Loucy (cell line): Measurements from ENCODE around the gene CNTF.

Source experiments
- H2AFZ ChIP-seq: fragments of 200-600 bp; sonication (generic); 2 replicates; pipeline ENCODE4 v1.6.0; 2016; ENCODE audit warnings: antibody characterized with exemption, mild to moderate bottlenecking, low read length, moderate library complexity
- H3F3A ChIP-seq: fragments of 200-600 bp; 2 replicates; pipeline ENCODE4 v1.6.0; 2016; ENCODE audit warnings: antibody characterized with exemption, low read depth, mild to moderate bottlenecking
- H3K27me3 ChIP-seq: fragments of 200-600 bp; sonication (generic); 2 replicates; pipeline ENCODE4 v1.6.1; 2014; ENCODE audit warnings: low read length, mild to moderate bottlenecking; ENCODE audit not compliant: insufficient read depth, poor library complexity, severe bottlenecking
- H3K36me3 ChIP-seq: fragments of 200-600 bp; sonication (generic); 2 replicates; pipeline ENCODE4 v1.6.1; 2016; ENCODE audit warnings: low read length; ENCODE audit not compliant: insufficient read depth
- H3K4me1 ChIP-seq: fragments of 200-600 bp; sonication (generic); 2 replicates; pipeline ENCODE4 v1.5.1; 2014; ENCODE audit warnings: low read length, mild to moderate bottlenecking; ENCODE audit not compliant: insufficient read depth, poor library complexity, severe bottlenecking
- H3K4me2 ChIP-seq: fragments of 200-600 bp; sonication (generic); 2 replicates; pipeline ENCODE4 v1.6.0; 2014; ENCODE audit warnings: antibody characterized with exemption, low read length, low read depth, mild to moderate bottlenecking; ENCODE audit not compliant: poor library complexity, severe bottlenecking
- H3K4me3 ChIP-seq: fragments of 200-600 bp; sonication (generic); 2 replicates; pipeline ENCODE4 v1.5.1; 2014; ENCODE audit warnings: low read length, mild to moderate bottlenecking, mixed read lengths; ENCODE audit not compliant: poor library complexity, severe bottlenecking
- H3K79me2 ChIP-seq: fragments of 200-600 bp; sonication (generic); 2 replicates; pipeline ENCODE4 v1.6.1; 2014; ENCODE audit warnings: low read length; ENCODE audit not compliant: insufficient read depth
- H3K9ac ChIP-seq: fragments of 200-600 bp; sonication (generic); 2 replicates; pipeline ENCODE4 v1.6.0; 2014; ENCODE audit warnings: mild to moderate bottlenecking, low read depth, low read length, moderate library complexity; ENCODE audit not compliant: poor library complexity, severe bottlenecking
- H3K9me2 ChIP-seq: fragments of 200-600 bp; sonication (generic); replicated peaks from 2 replicates; pipeline ENCODE4 v1.6.1; 2016; ENCODE audit warnings: low read depth, low read length, mixed read lengths
- H3K9me3 ChIP-seq: fragments of 200-600 bp; sonication (generic); 2 replicates; pipeline ENCODE4 v1.6.1; 2014; ENCODE audit warnings: mild to moderate bottlenecking, antibody characterized with exemption, low read length, low read depth; ENCODE audit not compliant: insufficient read depth
- H4K20me1 ChIP-seq: fragments of 200-600 bp; sonication (generic); 2 replicates; pipeline ENCODE4 v1.6.0; 2014; ENCODE audit warnings: antibody characterized with exemption, low read length, mild to moderate bottlenecking; ENCODE audit not compliant: insufficient read depth, poor library complexity, severe bottlenecking
- CTCF ChIP-seq: fragments of 200-600 bp; sonication (generic); conservative IDR thresholded peaks from 2 replicates; pipeline ENCODE4 v1.5.1; 2014; ENCODE audit warnings: mild to moderate bottlenecking, antibody characterized with exemption, low read length
- EZH2phosphoT487 ChIP-seq: fragments of 200-600 bp; IDR thresholded peaks from 2 replicates; pipeline ENCODE4 v1.6.1; 2018; ENCODE audit warnings: antibody characterized with exemption, mild to moderate bottlenecking, moderate library complexity, borderline replicate concordance

Gene CNTF

GRCh38 chr11:58625826-58626460 is 3.5 kb downstream of the CNTF start:
- Histone ChIP-seq H3K9me3 (no peaks in the 10 kb centered on the region), H3K4me2 (no peak overlapping the region), H3K79me2 (no peaks in the 10 kb centered on the region), H3K4me1 (no peaks in the 10 kb centered on the region), H4K20me1 (no peaks in the 10 kb centered on the region), H3K36me3 (peaks cover 55% of the 10 kb centered on the region), H3F3A (no peaks in the 10 kb centered on the region), H3K9ac (no peak overlapping the region), H3K9me2 (no peaks in the 10 kb centered on the region), H2AFZ (no peak overlapping the region), H3K27me3 (no peaks in the 10 kb centered on the region), H3K4me3 (no peak overlapping the region)
- no peak for TF ChIP-seq CTCF
- no peak for TF ChIP-seq EZH2phosphoT487

- TF ChIP-seq CTCF (no peak), EZH2phosphoT487 (no peak)
- Histone ChIP-seq H3K9me3 (no peaks in the 10 kb centered on the region), H2AFZ (no peak overlapping the region), H4K20me1 (no peaks in the 10 kb centered on the region), H3K9me2 (no peaks in the 10 kb centered on the region), H3K4me2 (no peak overlapping the region), H3K36me3 (peaks cover 44% of the 10 kb centered on the region), H3K27me3 (no peaks in the 10 kb centered on the region), H3K79me2 (no peaks in the 10 kb centered on the region), H3K9ac (no peak overlapping the region), H3K4me3 (no peak overlapping the region), H3K4me1 (no peaks in the 10 kb centered on the region), H3F3A (no peaks in the 10 kb centered on the region)
These were observed 4.5 kb downstream of the CNTF start for GRCh38 chr11:58626934-58627483.

GRCh38 chr11:58628446-58628845 is 6.0 kb downstream of the CNTF start:
- H2AFZ ChIP-seq = no peak overlapping the region
- H3K4me2 ChIP-seq = no peak overlapping the region
- no peaks in the 10 kb centered on the region for H3K9me3 ChIP-seq
- no peaks in the 10 kb centered on the region for H3K4me1 ChIP-seq
- H3K36me3 ChIP-seq = peaks cover 31% of the 10 kb centered on the region; the same call in 1 of the 2 replicates
- H3K9ac ChIP-seq = no peak overlapping the region
- no peak overlapping the region for H3K4me3 ChIP-seq
- H3K79me2 ChIP-seq = no peaks in the 10 kb centered on the region
- H3F3A ChIP-seq = no peaks in the 10 kb centered on the region
- no peaks in the 10 kb centered on the region for H4K20me1 ChIP-seq
- H3K9me2 ChIP-seq = no peaks in the 10 kb centered on the region
- no peaks in the 10 kb centered on the region for H3K27me3 ChIP-seq
- TF ChIP-seq CTCF = no peak
- no peak for TF ChIP-seq EZH2phosphoT487
